IPS-15b (cell line): ENCODE data around the gene PIGH.
"Not testable (repeated sequence)": the region's sequence is repeated elsewhere in the genome, so short reads cannot be mapped to it uniquely, and the experiment has no call there.

Source experiments
- H3K27me3 ChIP-seq: one replicate; pipeline ENCODE4 v1.6.1; 2013; ENCODE audit warnings: low read length; ENCODE audit not compliant: control insufficient read depth, insufficient read depth
- H3K36me3 ChIP-seq: one replicate; pipeline ENCODE4 v1.6.1; 2013; ENCODE audit warnings: low read length; ENCODE audit not compliant: control insufficient read depth, insufficient read depth
- H3K4me1 ChIP-seq: one replicate; pipeline ENCODE4 v1.6.1; 2013; ENCODE audit warnings: mild to moderate bottlenecking, low read length; ENCODE audit not compliant: control insufficient read depth, insufficient read depth
- H3K4me3 ChIP-seq: one replicate; pipeline ENCODE4 v1.5.1; 2013; ENCODE audit warnings: low read depth, low read length
- H3K9ac ChIP-seq: one replicate; pipeline ENCODE4 v1.6.1; 2013; ENCODE audit warnings: low read depth, mild to moderate bottlenecking, low read length
- H3K9me3 ChIP-seq: one replicate; pipeline ENCODE4 v1.6.1; 2013; ENCODE audit warnings: mild to moderate bottlenecking, low read length; ENCODE audit not compliant: control insufficient read depth, insufficient read depth

Gene PIGH

GRCh38 chr14:67542620-67543019, 57.4 kb downstream of the PIGH start:
- H3K4me1 ChIP-seq, result peaks cover 14% of the 10 kb centered on the region
- not testable (repeated sequence) for H3K4me3 ChIP-seq, H3K9me3 ChIP-seq, H3K36me3 ChIP-seq, H3K27me3 ChIP-seq, H3K9ac ChIP-seq

GRCh38 chr14:67541448-67542387, 58.4 kb downstream of the PIGH start:
- Histone ChIP-seq H3K4me1 (peaks cover 14% of the 10 kb centered on the region), H3K4me3 (peak overlapping the region; percentile 42), H3K9ac (peak overlapping the region; percentile 77), H3K36me3 (no peaks in the 10 kb centered on the region), H3K27me3 (no peaks in the 10 kb centered on the region), H3K9me3 (no peaks in the 10 kb centered on the region)
